ENCODE results near the gene SSUH2. TPM values are rescaled to one million over a fixed set of nuclear protein-coding genes. Genes with fewer than 3 reads are reported as not detected.

The SSUH2 gene
- total RNA-seq, 1 donor: not detected

DNA sequence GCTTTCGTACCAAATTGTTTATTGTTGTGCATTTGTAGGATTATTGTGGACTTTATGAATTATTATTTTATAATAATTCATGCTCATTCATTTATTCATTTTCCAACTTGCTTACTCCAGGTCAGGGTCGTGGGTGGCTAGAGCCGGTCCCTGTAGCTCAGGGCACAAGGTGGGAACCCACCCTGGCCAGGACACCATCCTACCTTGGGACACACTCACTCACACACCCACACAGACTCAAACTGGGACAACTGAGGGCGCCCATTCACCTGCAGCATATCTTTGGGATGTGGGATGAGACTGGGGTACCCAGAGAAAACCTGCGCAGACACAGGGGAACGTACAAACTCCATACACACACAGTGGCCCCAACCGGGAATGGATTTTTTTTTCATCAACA is 40.6 kb downstream of the SSUH2 start:
- Histone ChIP-seq H4K20me1 (ENCODE audit: insufficient read depth, low read length) (no peaks in the 10 kb centered on the region), H3K36me3 (ENCODE audit: insufficient read depth, low read length) (no peaks in the 10 kb centered on the region), H3K27me3 (ENCODE audit: insufficient read depth, low read length) (no peaks in the 10 kb centered on the region), H3K9me3 (ENCODE audit: low read depth, low read length) (no peaks in the 10 kb centered on the region), H3K4me2 (ENCODE audit: insufficient read depth, low read length) (no peak overlapping the region), H3K27ac (ENCODE audit: low read depth, low read length) (no peak overlapping the region), H3K4me1 (ENCODE audit: insufficient read depth, low read length) (peaks cover 18% of the 10 kb centered on the region), H2AFZ (ENCODE audit: low read length) (no peak overlapping the region), H3K4me3 (ENCODE audit: insufficient read depth, low read length) (no peak overlapping the region), H3K79me2 (ENCODE audit: insufficient read depth, low read length) (no peaks in the 10 kb centered on the region)
- DNase-seq (ENCODE audit: insufficient read length, low spot score, missing footprints): no peak
- TF ChIP-seq, protein P1, sequence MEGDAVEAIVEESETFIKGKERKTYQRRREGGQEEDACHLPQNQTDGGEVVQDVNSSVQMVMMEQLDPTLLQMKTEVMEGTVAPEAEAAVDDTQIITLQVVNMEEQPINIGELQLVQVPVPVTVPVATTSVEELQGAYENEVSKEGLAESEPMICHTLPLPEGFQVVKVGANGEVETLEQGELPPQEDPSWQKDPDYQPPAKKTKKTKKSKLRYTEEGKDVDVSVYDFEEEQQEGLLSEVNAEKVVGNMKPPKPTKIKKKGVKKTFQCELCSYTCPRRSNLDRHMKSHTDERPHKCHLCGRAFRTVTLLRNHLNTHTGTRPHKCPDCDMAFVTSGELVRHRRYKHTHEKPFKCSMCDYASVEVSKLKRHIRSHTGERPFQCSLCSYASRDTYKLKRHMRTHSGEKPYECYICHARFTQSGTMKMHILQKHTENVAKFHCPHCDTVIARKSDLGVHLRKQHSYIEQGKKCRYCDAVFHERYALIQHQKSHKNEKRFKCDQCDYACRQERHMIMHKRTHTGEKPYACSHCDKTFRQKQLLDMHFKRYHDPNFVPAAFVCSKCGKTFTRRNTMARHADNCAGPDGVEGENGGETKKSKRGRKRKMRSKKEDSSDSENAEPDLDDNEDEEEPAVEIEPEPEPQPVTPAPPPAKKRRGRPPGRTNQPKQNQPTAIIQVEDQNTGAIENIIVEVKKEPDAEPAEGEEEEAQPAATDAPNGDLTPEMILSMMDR (IDR thresholded peaks at IDR 0.05; ENCODE audit: extremely low read depth, low read depth, low read length): no peak

DNA sequence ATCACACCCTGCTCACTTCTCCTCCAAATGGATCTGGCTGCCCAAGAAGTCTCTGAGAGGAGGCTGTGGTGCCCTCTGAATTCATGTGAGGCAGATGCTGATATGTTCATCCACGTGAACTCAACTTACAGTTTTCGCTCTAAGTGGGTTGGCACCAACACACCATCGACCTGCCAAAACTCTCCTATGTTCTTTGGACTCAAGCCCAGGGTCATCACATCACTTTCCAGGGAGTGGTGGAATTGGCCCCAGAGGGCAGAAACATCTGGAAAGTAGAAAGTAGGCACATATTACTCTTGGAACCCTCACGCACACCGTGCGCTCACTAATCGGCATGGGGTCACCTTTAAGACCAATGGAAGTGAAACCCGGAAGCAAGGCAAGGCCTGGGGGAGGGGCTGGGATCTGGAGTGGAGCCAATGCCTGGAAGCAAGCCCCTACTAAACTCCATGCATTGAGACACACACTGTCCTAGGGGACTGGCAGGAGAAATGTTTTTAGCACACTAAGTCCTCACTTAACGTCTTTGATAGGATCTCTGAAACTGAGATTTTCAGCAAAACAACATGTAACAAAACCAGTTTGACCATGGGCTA is 41.4 kb downstream of the SSUH2 start:
- Histone ChIP-seq H2AFZ (ENCODE audit: low read length) (no peak overlapping the region), H3K27me3 (ENCODE audit: insufficient read depth, low read length) (no peaks in the 10 kb centered on the region), H3K4me2 (ENCODE audit: insufficient read depth, low read length) (no peak overlapping the region), H4K20me1 (ENCODE audit: insufficient read depth, low read length) (no peaks in the 10 kb centered on the region), H3K79me2 (ENCODE audit: insufficient read depth, low read length) (no peaks in the 10 kb centered on the region), H3K4me1 (ENCODE audit: insufficient read depth, low read length) (peaks cover 18% of the 10 kb centered on the region), H3K9me3 (ENCODE audit: low read depth, low read length) (no peaks in the 10 kb centered on the region), H3K4me3 (ENCODE audit: insufficient read depth, low read length) (no peak overlapping the region), H3K36me3 (ENCODE audit: insufficient read depth, low read length) (no peaks in the 10 kb centered on the region), H3K27ac (ENCODE audit: low read depth, low read length) (no peak overlapping the region)
- no peak for DNase-seq (ENCODE audit: insufficient read length, low spot score, missing footprints)
- TF ChIP-seq, protein P1 (IDR thresholded peaks at IDR 0.05; ENCODE audit: extremely low read depth, low read depth, low read length): no peak

DNA sequence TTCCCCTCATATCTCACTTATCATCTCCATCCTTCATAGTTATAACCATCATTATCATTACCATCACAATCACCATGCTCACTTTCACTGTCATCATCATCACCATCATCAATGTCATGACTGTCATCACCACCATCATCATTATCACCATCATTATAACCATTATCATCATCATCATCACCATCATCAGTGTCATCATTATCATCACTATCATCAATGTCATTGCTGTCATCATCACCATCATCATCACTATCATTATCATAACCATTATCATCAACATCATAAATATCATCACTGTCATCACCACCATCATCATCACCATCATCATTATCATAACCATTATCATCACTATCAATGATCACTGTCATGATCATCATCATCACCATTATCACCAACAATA is 44.1 kb downstream of the SSUH2 start:
- Histone ChIP-seq H3K4me1 (ENCODE audit: insufficient read depth, low read length) (peaks cover 2% of the 10 kb centered on the region), H2AFZ (ENCODE audit: low read length) (no peak overlapping the region)
- no peak for DNase-seq (ENCODE audit: insufficient read length, low spot score, missing footprints)

DNA sequence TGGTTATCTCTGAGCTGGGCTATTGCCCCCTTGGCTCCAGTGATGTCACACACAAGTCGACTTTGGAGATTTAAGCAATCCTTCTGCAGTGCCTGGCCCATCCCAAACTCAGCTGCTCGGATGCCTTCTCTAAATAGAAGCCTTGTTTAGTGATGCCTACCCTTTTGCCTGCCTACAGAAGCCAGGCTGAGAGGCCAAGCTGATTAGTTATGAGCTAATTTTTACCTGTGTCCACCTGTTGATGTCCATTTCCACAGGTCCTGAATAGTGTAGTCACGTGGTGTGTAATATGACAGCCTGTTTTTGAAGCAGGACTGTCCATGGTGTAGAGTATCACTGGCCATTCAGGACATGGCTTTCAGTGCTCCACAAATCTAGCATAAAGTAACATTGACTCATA is 45.5 kb downstream of the SSUH2 start:
- no peaks in the 10 kb centered on the region for H3K27me3 ChIP-seq (ENCODE audit: insufficient read depth, low read length)
- H3K27ac ChIP-seq (ENCODE audit: low read depth, low read length): no peak overlapping the region
- no peaks in the 10 kb centered on the region for H3K36me3 ChIP-seq (ENCODE audit: insufficient read depth, low read length)
- no peak overlapping the region for H3K4me2 ChIP-seq (ENCODE audit: insufficient read depth, low read length)
- H3K4me1 ChIP-seq (ENCODE audit: insufficient read depth, low read length): peaks cover 2% of the 10 kb centered on the region
- no peaks in the 10 kb centered on the region for H3K79me2 ChIP-seq (ENCODE audit: insufficient read depth, low read length)
- no peak overlapping the region for H3K4me3 ChIP-seq (ENCODE audit: insufficient read depth, low read length)
- no peak for DNase-seq (ENCODE audit: insufficient read length, low spot score, missing footprints)
- no peaks in the 10 kb centered on the region for H4K20me1 ChIP-seq (ENCODE audit: insufficient read depth, low read length)
- H2AFZ ChIP-seq (ENCODE audit: low read length): no peak overlapping the region
- TF ChIP-seq, protein P1 (IDR thresholded peaks at IDR 0.05; ENCODE audit: extremely low read depth, low read depth, low read length): no peak
- no peaks in the 10 kb centered on the region for H3K9me3 ChIP-seq (ENCODE audit: low read depth, low read length)

More for the DNA sequence above, 44.1 kb downstream of the SSUH2 start:
- Histone ChIP-seq H4K20me1 (ENCODE audit: insufficient read depth, low read length) (no peaks in the 10 kb centered on the region), H3K9me3 (ENCODE audit: low read depth, low read length) (no peaks in the 10 kb centered on the region), H3K27ac (ENCODE audit: low read depth, low read length) (no peak overlapping the region), H3K4me2 (ENCODE audit: insufficient read depth, low read length) (no peak overlapping the region), H3K36me3 (ENCODE audit: insufficient read depth, low read length) (no peaks in the 10 kb centered on the region), H3K4me3 (ENCODE audit: insufficient read depth, low read length) (no peak overlapping the region), H3K27me3 (ENCODE audit: insufficient read depth, low read length) (no peaks in the 10 kb centered on the region), H3K79me2 (ENCODE audit: insufficient read depth, low read length) (no peaks in the 10 kb centered on the region)
- TF ChIP-seq, protein P1 (IDR thresholded peaks at IDR 0.05; ENCODE audit: extremely low read depth, low read depth, low read length): no peak
